ENCODE results near the gene CYP46A1. TPM values are rescaled to one million over a fixed set of nuclear protein-coding genes. Genes with fewer than 3 reads are reported as not detected.

CYP46A1 gene
- total RNA-seq, 1 experiment from 2014 or later = 0.59 TPM

DNA sequence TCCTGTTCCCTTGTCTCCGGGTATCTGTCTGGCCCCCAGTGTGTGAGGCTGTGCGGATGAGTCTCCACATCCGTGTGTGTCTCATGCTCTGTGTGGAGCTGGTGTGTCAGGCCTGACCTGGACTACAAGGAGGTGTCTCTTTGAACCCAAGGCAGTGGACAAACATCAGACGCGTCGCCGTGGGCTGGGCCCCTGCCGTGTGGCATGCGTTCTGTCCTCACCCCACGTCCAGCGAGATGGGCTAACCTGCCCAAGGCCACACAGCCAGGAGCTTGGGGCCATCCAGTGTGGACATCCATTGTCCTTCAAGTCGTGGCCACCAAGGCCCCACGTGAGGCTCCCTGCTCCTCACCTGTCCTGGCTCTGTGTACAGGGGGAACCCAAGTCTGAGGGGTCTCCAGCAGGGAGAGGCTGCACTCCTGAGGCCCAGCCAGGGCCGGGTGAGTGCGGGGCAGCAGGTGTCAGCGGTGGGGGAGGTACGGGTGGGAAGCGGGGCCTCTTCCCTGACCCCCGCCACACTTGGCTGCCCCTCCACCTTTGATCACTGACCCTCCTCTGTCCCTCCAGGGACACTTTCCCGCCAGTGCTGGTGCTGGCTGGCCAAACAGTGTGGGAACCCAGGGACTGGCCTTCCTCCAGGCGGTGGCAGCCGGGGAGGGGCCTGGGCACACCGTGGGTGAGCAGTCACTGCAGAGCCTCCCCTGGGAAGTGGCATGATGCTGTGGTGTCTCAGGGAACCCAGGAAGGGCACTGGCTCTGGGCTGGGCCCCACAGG lies 48.5 kb downstream of the CYP46A1 start:
- Mint-ChIP-seq H3K27me3 (ENCODE audit: low read depth) (peaks cover 3% of the 10 kb centered on the region; the same call in 1 of the 2 replicates), H3K27ac (no peak overlapping the region), H3K4me3 (no peak overlapping the region), H3K9me3 (no peaks in the 10 kb centered on the region; a peak in 2 of 5 replicates), H3K4me1 (peaks cover 4 to 20% of the 10 kb centered on the region in 2 experiments; a peak in 3 of 4 replicates), H3K36me3 (ENCODE audit: insufficient read depth in 1 of 3, low read depth in 3 of 3) (no peaks in the 10 kb centered on the region)
- no peaks in the 10 kb centered on the region for H3K27me3 ChIP-seq (ENCODE audit: insufficient read depth, low read length)
- WGBS (ENCODE audit: extremely low coverage, insufficient read length, low lambda C conversion rate) = no CpG with 5 or more reads among the region's 23 CpGs
- no peak overlapping the region for H3K18ac ChIP-seq (ENCODE audit: insufficient read length, low read depth, low read length)
- no peak overlapping the region for H3K9ac ChIP-seq (ENCODE audit: extremely low read depth, insufficient read length, low read length)
- H3K79me2 ChIP-seq (ENCODE audit: insufficient read depth, low read length) = no peaks in the 10 kb centered on the region
- H3K9me3 ChIP-seq (ENCODE audit: control insufficient read depth, low read depth, low read length) = no peaks in the 10 kb centered on the region
- no peak overlapping the region for H3T11ph ChIP-seq (ENCODE audit: low read length)
- H3K23me2 ChIP-seq (ENCODE audit: insufficient read length, low read depth, low read length, poor library complexity, severe bottlenecking) = peaks cover 4% of the 10 kb centered on the region
- H2BK120ac ChIP-seq (ENCODE audit: low read depth, low read length, poor library complexity, severe bottlenecking) = no peak overlapping the region
- H3K27ac ChIP-seq (ENCODE audit: insufficient read length, low read depth, low read length) = no peak overlapping the region
- no peak overlapping the region for H3K14ac ChIP-seq (ENCODE audit: insufficient read depth, low read length)
- H2BK15ac ChIP-seq (ENCODE audit: low read depth, low read length) = no peak overlapping the region
- H3K4me2 ChIP-seq (ENCODE audit: insufficient read depth, insufficient read length, low read length) = no peak overlapping the region
- H3K4ac ChIP-seq (ENCODE audit: low read depth, low read length) = no peak overlapping the region
- TF ChIP-seq CTCF (conservative IDR thresholded peaks at IDR 0.05) = no peak
- no peak overlapping the region for H4K8ac ChIP-seq (replicated peaks; ENCODE audit: insufficient read length, low read depth, low read length)
- H4K20me1 ChIP-seq (ENCODE audit: control insufficient read depth, insufficient read depth, insufficient read length) = no peaks in the 10 kb centered on the region
- H3K56ac ChIP-seq (ENCODE audit: insufficient read length, low read depth, low read length) = no peak overlapping the region
- H3K23ac ChIP-seq (ENCODE audit: insufficient read length, low read depth, low read length) = no peak overlapping the region
- H2BK20ac ChIP-seq (ENCODE audit: low read depth, low read length, poor library complexity, severe bottlenecking) = no peak overlapping the region
- H4K5ac ChIP-seq (ENCODE audit: insufficient read length, low read depth, low read length) = no peak overlapping the region
- H4K91ac ChIP-seq (ENCODE audit: insufficient read length, low read depth, low read length) = no peak overlapping the region
- H3K4me1 ChIP-seq (ENCODE audit: insufficient read depth, low read length) = no peaks in the 10 kb centered on the region
- no peak overlapping the region for H2BK12ac ChIP-seq (ENCODE audit: insufficient read length, low read depth, low read length)
- no peaks in the 10 kb centered on the region for H3K79me1 ChIP-seq (ENCODE audit: insufficient read depth, low read depth, low read length, poor library complexity, severe bottlenecking)
- H2BK5ac ChIP-seq (ENCODE audit: insufficient read length, low read length) = no peak overlapping the region
- DNase-seq = peak; percentile 24
- no peak overlapping the region for H2AK5ac ChIP-seq (ENCODE audit: insufficient read length, low read length)
- H2AFZ ChIP-seq (ENCODE audit: low read length) = no peak overlapping the region

Data from H9 (cell line).